ENCODE data around the gene TTC3. TPM values are rescaled to one million over a fixed set of nuclear protein-coding genes. Genes with fewer than 3 reads are reported as not detected.

Gene TTC3
- total RNA-seq, 1 donor from 2014 or later, result 190 TPM

- DNase-seq (ENCODE audit: low spot score), result no peak
- Mint-ChIP-seq H3K9me3 (ENCODE audit: unreplicated experiment) (no peaks in the 10 kb centered on the region), H3K4me3 (ENCODE audit: unreplicated experiment) (no peak overlapping the region), H3K27ac (ENCODE audit: unreplicated experiment) (no peak overlapping the region), H3K4me1 (ENCODE audit: unreplicated experiment) (peaks cover 5% of the 10 kb centered on the region), H3K27me3 (ENCODE audit: unreplicated experiment) (peaks cover 2% of the 10 kb centered on the region), H3K36me3 (ENCODE audit: low read depth, unreplicated experiment) (peaks cover 57% of the 10 kb centered on the region)
- TF ChIP-seq CTCF (IDR thresholded peaks at IDR 0.05; ENCODE audit: unreplicated experiment), result no peak
These were observed 127.8 kb downstream of the TTC3 start for GRCh38 chr21:37200641-37201480.

- H3K27ac Mint-ChIP-seq (ENCODE audit: unreplicated experiment), result no peak overlapping the region
- H3K36me3 Mint-ChIP-seq (ENCODE audit: low read depth, unreplicated experiment), result peaks cover 58% of the 10 kb centered on the region
- H3K9me3 Mint-ChIP-seq (ENCODE audit: unreplicated experiment), result no peaks in the 10 kb centered on the region
These were observed 129.4 kb downstream of the TTC3 start for GRCh38 chr21:37202221-37203110.

GRCh38 chr21:37204580-37204979 is 131.5 kb downstream of the TTC3 start:
- H3K9me3 Mint-ChIP-seq (ENCODE audit: unreplicated experiment), result no peaks in the 10 kb centered on the region
- TF ChIP-seq CTCF (IDR thresholded peaks at IDR 0.05; ENCODE audit: unreplicated experiment), result no peak
- H3K27ac Mint-ChIP-seq (ENCODE audit: unreplicated experiment), result no peak overlapping the region
- DNase-seq (ENCODE audit: low spot score), result no peak
- no peak overlapping the region for H3K4me3 Mint-ChIP-seq (ENCODE audit: unreplicated experiment)
- peaks cover 13% of the 10 kb centered on the region for H3K4me1 Mint-ChIP-seq (ENCODE audit: unreplicated experiment)
- peaks cover 58% of the 10 kb centered on the region for H3K36me3 Mint-ChIP-seq (ENCODE audit: low read depth, unreplicated experiment)
- H3K27me3 Mint-ChIP-seq (ENCODE audit: unreplicated experiment), result peaks cover 6% of the 10 kb centered on the region

More at GRCh38 chr21:37202221-37203110, 129.4 kb downstream of the TTC3 start:
- peaks cover 2% of the 10 kb centered on the region for H3K27me3 Mint-ChIP-seq (ENCODE audit: unreplicated experiment)
- peaks cover 16% of the 10 kb centered on the region for H3K4me1 Mint-ChIP-seq (ENCODE audit: unreplicated experiment)
- no peak for TF ChIP-seq CTCF (IDR thresholded peaks at IDR 0.05; ENCODE audit: unreplicated experiment)
- DNase-seq (ENCODE audit: low spot score), result no peak
- H3K4me3 Mint-ChIP-seq (ENCODE audit: unreplicated experiment), result peak overlapping the region; percentile 17

GRCh38 chr21:37206496-37206895 is 133.4 kb downstream of the TTC3 start:
- H3K27me3 Mint-ChIP-seq (ENCODE audit: unreplicated experiment), result peaks cover 6% of the 10 kb centered on the region
- H3K4me3 Mint-ChIP-seq (ENCODE audit: unreplicated experiment), result no peak overlapping the region
- no peak overlapping the region for H3K27ac Mint-ChIP-seq (ENCODE audit: unreplicated experiment)
- H3K36me3 Mint-ChIP-seq (ENCODE audit: low read depth, unreplicated experiment), result peaks cover 47% of the 10 kb centered on the region
- no peak for TF ChIP-seq CTCF (IDR thresholded peaks at IDR 0.05; ENCODE audit: unreplicated experiment)
- peaks cover 13% of the 10 kb centered on the region for H3K4me1 Mint-ChIP-seq (ENCODE audit: unreplicated experiment)
- DNase-seq (ENCODE audit: low spot score), result no peak
- H3K9me3 Mint-ChIP-seq (ENCODE audit: unreplicated experiment), result no peaks in the 10 kb centered on the region
